ENCODE data around the gene ADAMTSL1.

The ADAMTSL1 gene

GRCh38 chr9:18775930-18776329 is 302.0 kb downstream of the ADAMTSL1 start:
- DNase-seq (ENCODE audit: low read depth in 2 of 2): no peak

DNA sequence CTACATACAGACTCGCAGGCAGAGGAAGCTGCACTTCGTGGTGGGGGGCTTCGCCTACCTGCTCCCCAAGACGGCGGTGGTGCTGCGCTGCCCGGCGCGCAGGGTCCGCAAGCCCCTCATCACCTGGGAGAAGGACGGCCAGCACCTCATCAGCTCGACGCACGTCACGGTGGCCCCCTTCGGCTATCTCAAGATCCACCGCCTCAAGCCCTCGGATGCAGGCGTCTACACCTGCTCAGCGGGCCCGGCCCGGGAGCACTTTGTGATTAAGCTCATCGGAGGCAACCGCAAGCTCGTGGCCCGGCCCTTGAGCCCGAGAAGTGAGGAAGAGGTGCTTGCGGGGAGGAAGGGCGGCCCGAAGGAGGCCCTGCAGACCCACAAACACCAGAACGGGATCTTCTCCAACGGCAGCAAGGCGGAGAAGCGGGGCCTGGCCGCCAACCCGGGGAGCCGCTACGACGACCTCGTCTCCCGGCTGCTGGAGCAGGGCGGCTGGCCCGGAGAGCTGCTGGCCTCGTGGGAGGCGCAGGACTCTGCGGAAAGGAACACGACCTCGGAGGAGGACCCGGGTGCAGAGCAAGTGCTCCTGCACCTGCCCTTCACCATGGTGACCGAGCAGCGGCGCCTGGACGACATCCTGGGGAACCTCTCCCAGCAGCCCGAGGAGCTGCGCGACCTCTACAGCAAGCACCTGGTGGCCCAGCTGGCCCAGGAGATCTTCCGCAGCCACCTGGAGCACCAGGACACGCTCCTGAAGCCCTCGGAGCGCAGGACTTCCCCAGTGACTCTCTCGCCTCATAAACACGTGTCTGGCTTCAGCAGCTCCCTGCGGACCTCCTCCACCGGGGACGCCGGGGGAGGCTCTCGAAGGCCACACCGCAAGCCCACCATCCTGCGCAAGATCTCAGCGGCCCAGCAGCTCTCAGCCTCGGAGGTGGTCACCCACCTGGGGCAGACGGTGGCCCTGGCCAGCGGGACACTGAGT is 303.2 kb downstream of the ADAMTSL1 start:
- no peak for DNase-seq (ENCODE audit: low read depth in 2 of 2)

DNA sequence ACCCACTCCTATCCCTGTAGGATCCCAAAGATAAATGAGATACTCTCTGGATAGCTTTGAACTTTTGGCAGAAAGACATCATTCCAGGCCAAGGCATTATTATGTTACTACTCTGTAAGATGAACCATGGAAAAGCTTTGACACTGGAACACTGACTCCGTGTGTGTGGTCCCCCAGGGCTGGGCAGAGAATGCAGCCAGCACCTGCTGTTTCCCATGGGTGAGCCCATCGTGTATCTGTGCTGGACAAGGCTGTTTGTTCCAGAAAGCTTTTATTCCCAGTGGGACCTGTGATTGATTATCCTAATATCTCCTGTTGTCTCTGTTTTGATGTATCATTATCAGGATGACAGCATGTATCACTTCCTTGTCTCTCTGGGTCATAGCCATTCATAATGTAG is 304.2 kb downstream of the ADAMTSL1 start:
- DNase-seq (ENCODE audit: low read depth in 2 of 2): no peak

- DNase-seq (ENCODE audit: low read depth in 2 of 2): no peak
Measured at GRCh38 chr9:18778846-18779245, 304.9 kb downstream of the ADAMTSL1 start.

DNA sequence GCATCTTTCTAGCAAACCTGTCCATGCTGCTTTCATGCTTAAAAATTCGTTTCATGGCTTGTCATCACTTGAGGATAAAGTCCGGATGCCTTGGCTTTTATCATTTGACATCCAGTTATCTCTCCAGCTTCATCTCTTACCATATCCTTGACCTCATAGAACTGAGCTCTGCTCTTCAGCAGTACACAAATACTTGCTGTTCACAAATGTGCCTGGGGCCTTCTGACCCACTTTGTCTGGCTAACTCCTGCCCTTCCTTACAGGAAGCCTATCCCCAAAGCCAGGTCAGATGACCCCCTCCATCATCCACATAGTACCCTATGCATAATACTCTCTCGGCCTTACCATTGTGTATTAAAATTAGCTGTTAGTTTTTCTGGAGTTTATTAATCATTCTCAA is 310.0 kb downstream of the ADAMTSL1 start:
- no peak for DNase-seq (ENCODE audit: low read depth in 2 of 2)

- DNase-seq (ENCODE audit: low read depth in 2 of 2): no peak
Measured at GRCh38 chr9:18785604-18786003, 311.7 kb downstream of the ADAMTSL1 start.

DNA sequence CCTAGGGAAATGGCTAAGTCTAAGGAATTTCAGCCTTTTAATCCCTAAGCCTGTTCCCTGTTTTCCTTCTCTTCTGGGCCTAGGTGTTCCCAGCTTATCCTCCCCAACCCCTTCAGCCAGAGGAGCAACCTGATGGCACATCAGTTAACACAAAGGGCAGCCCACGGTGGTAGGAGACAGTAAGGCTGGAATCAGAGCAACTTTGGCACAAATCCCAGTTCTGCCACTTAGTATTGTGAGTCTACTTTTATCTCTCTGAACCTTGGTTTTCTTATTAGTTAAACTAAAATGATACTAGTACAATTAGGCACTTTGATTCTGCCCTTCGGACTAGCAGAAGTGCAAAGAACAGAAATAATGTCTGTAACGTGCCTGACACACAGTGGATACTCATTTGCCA is 312.2 kb downstream of the ADAMTSL1 start:
- no peak for DNase-seq (ENCODE audit: low read depth in 2 of 2)

GRCh38 chr9:18786911-18787650 is 313.1 kb downstream of the ADAMTSL1 start:
- no peak for DNase-seq (ENCODE audit: low read depth in 2 of 2)

GRCh38 chr9:18788256-18788655 is 314.3 kb downstream of the ADAMTSL1 start:
- no peak for DNase-seq (ENCODE audit: low read depth in 2 of 2)

GRCh38 chr9:18791074-18791473 is 317.1 kb downstream of the ADAMTSL1 start:
- no peak for DNase-seq (ENCODE audit: low read depth in 2 of 2)

DNA sequence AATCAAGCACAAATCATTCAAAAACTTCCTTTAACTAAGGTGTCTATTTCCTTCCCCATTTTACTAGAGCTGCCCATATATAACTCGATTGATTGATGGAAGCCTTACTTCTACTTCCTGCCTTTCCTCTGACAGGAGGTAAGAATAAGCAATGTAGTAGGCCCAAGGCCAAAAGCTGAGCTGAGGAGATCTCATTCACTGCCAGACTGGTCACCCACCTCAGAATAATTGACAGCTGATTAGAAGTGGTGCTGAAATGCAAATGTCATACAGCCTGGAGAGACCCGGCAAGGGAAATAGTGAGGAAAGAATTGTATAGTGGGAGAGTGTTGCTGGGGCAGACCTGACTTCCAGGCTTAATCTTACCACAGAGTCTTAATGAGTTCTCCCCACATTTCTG is 319.2 kb downstream of the ADAMTSL1 start:
- DNase-seq (ENCODE audit: low read depth in 2 of 2): no peak

DNA sequence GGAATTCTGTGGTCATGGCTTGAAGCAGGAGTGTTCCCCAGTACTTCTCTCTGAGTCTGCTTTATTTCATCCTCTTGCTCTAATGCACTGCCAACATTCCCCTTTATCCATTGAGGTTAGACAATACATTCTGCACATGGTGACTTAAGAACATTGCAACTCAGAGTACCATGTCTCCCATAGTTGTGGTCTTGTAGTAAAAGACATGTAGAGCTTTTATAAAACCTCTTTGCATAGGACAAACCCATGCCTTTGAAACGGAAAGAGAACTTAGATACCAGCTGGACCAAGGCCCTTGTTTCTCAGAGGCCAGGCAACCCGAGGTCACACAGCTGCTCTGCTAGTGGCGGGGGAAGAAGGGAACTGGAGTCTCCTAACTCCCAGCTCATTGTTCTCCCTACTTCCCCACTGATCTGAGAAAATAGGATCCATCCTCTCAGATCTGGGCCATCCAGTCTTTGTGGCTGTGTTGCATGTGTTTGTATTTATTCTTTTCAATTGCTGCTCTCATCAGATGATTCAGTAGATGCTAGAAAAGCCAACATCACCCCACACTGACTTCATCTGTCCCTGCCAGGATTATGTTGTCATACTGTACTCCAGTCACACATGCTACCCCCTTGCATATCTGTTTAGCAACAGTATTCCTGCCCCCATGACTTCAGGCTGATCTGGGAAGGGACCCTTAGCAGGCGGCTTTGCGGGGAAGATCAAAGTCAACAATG is 322.2 kb downstream of the ADAMTSL1 start:
- DNase-seq (ENCODE audit: low read depth in 2 of 2): no peak

DNA sequence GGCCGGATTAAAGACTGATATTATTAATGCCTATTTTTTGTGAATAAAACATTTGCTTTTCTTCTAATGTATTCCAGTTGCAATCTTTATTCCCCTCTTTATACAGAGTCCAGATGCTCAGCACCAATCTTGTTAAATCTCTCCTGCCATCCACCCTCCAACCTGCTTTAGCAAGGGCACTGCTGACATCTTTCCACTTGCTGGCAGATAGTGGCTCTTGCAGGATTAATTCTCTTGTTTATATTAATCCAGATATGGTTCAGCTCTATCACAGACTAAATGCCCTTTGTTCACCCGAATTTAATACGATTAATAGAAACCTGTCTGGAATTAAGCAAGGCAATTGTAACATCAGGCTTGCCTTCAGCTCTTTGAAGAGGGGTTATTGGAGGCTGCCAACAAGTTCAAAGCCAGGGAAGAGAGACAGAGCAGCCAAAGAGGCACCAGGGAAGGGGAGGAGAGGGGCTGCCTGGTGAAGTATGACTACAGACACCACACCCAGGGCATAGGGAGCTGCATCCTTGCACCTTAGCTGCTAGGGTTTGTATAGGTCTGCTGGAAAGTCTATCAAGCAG is 322.8 kb downstream of the ADAMTSL1 start:
- no peak for DNase-seq (ENCODE audit: low read depth in 2 of 2)

- no peak for DNase-seq (ENCODE audit: low read depth in 2 of 2)
Measured at GRCh38 chr9:18798106-18798505, 324.2 kb downstream of the ADAMTSL1 start.

- DNase-seq (ENCODE audit: low read depth in 2 of 2): no peak
Measured at GRCh38 chr9:18798508-18799290, 324.7 kb downstream of the ADAMTSL1 start.

DNA sequence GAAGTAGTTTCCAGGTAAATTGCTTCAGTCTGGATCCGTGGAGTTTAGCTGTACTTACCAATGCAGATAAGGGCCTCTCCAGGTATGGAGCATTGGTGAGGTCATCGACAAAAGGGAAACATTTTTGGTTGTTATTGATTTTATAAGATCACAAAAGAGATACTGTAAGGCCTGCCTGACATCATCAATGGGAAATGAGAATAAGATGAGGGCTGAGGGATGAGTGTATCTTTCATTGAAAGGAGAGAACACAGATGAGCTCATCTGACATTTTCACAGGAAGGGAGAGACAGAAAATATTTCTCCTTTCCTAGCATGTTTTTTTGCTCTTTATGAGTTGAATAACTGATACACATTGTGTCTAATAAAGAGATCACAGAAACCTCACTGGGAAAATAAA is 325.5 kb downstream of the ADAMTSL1 start:
- no peak for DNase-seq (ENCODE audit: low read depth in 2 of 2)

DNA sequence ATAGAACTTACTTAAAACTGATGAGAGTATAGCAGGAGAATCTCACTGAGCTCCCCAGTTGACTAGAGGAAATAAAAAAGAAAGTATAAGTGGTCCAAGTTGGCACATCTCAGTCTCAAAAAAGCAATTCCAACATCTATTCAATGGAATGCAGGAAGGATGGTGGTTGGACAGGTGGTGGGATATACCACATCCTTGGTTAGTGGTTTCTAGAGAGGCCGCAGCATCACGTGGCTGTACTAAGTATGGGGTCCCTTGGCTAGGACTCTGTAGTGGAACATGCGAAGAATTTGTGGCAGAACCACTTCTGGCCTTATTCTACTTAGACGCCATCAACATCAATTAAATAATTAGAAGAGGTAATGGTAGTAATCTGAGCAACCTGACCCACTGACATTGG is 326.6 kb downstream of the ADAMTSL1 start:
- DNase-seq (ENCODE audit: low read depth in 2 of 2): no peak

DNA sequence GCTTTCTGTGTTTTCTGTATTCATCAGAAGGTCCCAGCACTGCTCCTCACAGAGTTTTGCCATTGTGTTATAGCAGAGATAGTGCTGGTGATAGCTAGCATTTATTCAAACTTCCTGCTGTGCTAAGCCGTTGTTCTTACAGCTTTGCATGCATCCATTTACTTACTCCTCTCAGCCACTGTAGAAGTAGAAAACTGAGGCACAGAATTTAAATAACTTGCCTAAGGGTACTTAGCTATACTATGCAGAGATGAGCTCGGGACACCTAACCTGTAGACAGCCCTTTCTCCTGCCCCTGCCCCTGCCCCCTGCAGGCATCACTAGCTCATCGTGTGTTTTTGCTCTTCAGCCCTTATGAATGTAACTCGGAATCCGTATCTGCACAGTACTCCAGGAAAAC is 331.4 kb downstream of the ADAMTSL1 start:
- no peak for DNase-seq (ENCODE audit: low read depth in 2 of 2)

DNA sequence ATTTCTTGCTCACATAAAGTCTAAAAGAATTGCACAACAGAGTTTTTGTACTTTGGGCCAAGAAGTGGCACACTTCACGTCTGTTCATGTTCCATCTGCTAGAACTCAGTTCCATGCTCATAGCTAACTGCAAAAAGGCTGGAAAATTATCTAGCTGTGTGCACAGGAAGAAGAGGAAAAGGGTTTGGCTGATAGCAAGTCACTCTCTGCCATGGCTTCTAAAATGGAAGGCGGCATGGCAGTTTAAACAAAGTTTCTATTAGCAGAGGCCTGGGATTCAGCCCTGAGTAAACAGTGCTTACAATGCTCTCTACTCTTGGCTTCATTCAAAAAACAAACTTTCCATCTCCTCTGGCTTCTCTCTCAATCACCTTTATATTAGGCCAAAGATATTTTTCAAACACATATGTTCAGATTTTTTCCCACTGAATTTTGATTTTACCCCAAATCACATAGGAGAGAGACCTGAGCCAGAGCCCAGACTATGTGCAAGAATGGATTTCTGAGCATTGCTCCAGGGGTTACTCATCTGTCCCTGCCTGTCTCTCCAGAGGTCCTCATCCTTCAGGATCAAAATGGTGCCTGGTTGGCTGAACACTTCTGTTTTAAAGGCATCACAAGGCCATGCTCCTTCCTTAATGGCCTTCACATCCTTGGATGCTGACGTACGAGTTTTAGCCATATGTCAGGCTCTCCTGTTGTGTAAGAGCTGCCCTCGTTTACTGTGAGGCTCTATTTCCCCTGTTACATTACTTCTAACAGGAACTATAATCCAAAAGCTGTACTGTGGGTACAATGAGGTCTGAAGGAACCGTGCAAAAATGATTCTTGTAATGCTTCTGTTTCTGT is 332.5 kb downstream of the ADAMTSL1 start:
- DNase-seq (ENCODE audit: low read depth in 2 of 2): no peak

GRCh38 chr9:18810581-18810980 is 336.6 kb downstream of the ADAMTSL1 start:
- DNase-seq (ENCODE audit: low read depth in 2 of 2): no peak
